Breast epithelium (tissue), 4 donors: ENCODE results near the gene TENM3. TPM values are rescaled to one million over a fixed set of nuclear protein-coding genes. Genes with fewer than 3 reads are reported as not detected.

Source experiments
- DNase-seq, 2 donors: peaks; one replicate each; pipeline ENCODE4 v3.0.0-alpha.2; 2019; ENCODE audit warnings: low spot score in 2 of 2
- H3K27ac ChIP-seq, 2 donors: fragments of 200-600 bp; sonication (generic) in 1 of 2; one replicate each; pipeline ENCODE4 v1.5.1; 2016 to 2019; ENCODE audit warnings: mild to moderate bottlenecking in 1 of 2
- H3K27me3 ChIP-seq, 2 donors: fragments of 200-600 bp; sonication (generic) in 1 of 2; one replicate each; pipeline versions ENCODE4 v1.5.1 to v1.6.0; 2017 to 2019; ENCODE audit warnings: control low read depth in 1 of 2, mild to moderate bottlenecking in 1 of 2
- H3K36me3 ChIP-seq: fragments of 200-600 bp; one replicate; pipeline ENCODE4 v1.5.1; 2019
- H3K4me1 ChIP-seq, 2 donors: fragments of 200-600 bp; sonication (generic); one replicate each; pipeline ENCODE4 v1.5.1; 2016 to 2019; ENCODE audit warnings: control low read depth in 1 of 2
- H3K4me3 ChIP-seq, 3 donors: fragments of 200-600 bp; sonication (generic); 1 replicate in 2 of 3; 2 replicates in 1 of 3; pipeline ENCODE4 v1.5.1; 2016 to 2019; ENCODE audit warnings: mild to moderate bottlenecking in 3 of 3, moderate library complexity in 2 of 3
- H3K9me3 ChIP-seq, 2 donors: fragments of 200-600 bp; sonication (generic) in 1 of 2; one replicate each; pipeline ENCODE4 v1.5.1; 2016 to 2019; ENCODE audit warnings: control low read depth in 1 of 2
- POLR2A ChIP-seq: fragments of 450-650 bp; IDR thresholded peaks from one replicate; pipeline ENCODE4 v1.6.1; 2016; ENCODE audit warnings: antibody characterized with exemption, mild to moderate bottlenecking, moderate library complexity
- POLR2AphosphoS5 ChIP-seq, 3 donors: sonication (generic); formaldehyde crosslinking; IDR thresholded peaks; one replicate each; pipeline ENCODE4 v1.6.1; 2017; ENCODE audit warnings: antibody characterized with exemption in 3 of 3
- intact Hi-C: fragments of 100-400 bp; cut with DNase I; formaldehyde crosslinking; loops from one replicate; pipeline ENCODE4 v1.15.1; 2023; ENCODE audit warnings: low total_unique reads
- total RNA-seq, 3 donors: library from RNA; depleted of rRNA; stranded (reverse); fragments of >200 nt; gene quantifications; one replicate each; pipeline ENCODE4 v1.1.0, GENCODE V29; 2016
- TF ChIP-seq, protein P1 (sequence below), 3 donors: fragments of 450-650 bp; IDR thresholded peaks; one replicate each; pipeline ENCODE4 v1.5.1; 2016 to 2017; ENCODE audit warnings: antibody characterized with exemption in 3 of 3, mild to moderate bottlenecking in 3 of 3, moderate library complexity in 3 of 3

TENM3 gene
- total RNA-seq, 3 donors from 2014 or later = 4.6 to 30.6 (median 8.8) TPM

DNA sequence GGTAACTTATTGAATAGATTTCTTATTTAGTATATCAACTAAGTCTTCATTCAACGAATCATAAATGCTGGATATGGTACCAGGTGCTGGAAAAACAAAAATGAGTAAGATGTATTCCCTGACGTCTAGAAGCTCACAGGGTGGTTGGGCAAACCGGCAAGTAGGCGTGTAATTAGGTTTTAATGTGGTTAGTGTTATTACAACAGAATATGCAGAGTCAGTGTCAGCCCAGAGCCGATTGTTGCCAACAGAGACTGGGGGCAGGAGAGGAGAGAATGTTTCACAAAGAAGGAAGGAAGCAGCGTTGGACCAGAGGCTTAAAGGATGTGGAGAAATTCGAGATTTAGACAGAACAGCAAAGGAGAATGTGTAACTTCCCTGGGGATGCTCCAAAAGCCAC is 111.7 kb downstream of the TENM3 start:
- H3K4me1 ChIP-seq = no peaks in the 10 kb centered on the region
- no peaks in the 10 kb centered on the region for H3K9me3 ChIP-seq
- no peak for DNase-seq
- intact Hi-C loops = no loop called here
- no peak overlapping the region for H3K4me3 ChIP-seq
- H3K27me3 ChIP-seq = no peaks in the 10 kb centered on the region
- no peaks in the 10 kb centered on the region for H3K36me3 ChIP-seq
- TF ChIP-seq POLR2AphosphoS5 (IDR thresholded peaks at IDR 0.05) (no peak), POLR2A (no peak)
- TF ChIP-seq, protein P1, sequence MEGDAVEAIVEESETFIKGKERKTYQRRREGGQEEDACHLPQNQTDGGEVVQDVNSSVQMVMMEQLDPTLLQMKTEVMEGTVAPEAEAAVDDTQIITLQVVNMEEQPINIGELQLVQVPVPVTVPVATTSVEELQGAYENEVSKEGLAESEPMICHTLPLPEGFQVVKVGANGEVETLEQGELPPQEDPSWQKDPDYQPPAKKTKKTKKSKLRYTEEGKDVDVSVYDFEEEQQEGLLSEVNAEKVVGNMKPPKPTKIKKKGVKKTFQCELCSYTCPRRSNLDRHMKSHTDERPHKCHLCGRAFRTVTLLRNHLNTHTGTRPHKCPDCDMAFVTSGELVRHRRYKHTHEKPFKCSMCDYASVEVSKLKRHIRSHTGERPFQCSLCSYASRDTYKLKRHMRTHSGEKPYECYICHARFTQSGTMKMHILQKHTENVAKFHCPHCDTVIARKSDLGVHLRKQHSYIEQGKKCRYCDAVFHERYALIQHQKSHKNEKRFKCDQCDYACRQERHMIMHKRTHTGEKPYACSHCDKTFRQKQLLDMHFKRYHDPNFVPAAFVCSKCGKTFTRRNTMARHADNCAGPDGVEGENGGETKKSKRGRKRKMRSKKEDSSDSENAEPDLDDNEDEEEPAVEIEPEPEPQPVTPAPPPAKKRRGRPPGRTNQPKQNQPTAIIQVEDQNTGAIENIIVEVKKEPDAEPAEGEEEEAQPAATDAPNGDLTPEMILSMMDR (IDR thresholded peaks at IDR 0.05) = no peak
- H3K27ac ChIP-seq = no peak overlapping the region

DNA sequence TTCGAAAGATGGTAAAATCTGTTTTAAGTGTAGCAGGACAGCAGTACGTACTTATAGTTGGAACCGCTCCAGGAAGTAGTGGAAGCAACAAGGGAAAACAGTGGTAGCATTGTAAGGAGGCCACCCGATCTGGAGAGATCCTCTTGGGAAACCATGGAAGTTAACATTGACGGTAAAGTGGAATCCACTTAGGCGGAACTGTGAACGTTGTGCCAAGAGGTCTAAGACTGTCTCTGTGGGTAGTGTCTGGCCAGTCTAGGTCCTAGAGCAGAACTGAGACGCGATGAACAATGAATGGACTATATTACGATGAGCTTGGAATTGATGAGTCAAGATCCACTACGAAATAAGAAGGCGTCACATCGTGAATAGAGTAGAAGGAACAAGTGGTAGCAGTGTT is 124.0 kb downstream of the TENM3 start:
- H3K4me1 ChIP-seq = no peaks in the 10 kb centered on the region
- H3K27ac ChIP-seq = no peak overlapping the region
- DNase-seq = no peak
- TF ChIP-seq POLR2A = no peak
- no peak for TF ChIP-seq POLR2AphosphoS5 (IDR thresholded peaks at IDR 0.05)
- TF ChIP-seq, protein P1 (IDR thresholded peaks at IDR 0.05) = no peak
- no peaks in the 10 kb centered on the region for H3K9me3 ChIP-seq
- H3K27me3 ChIP-seq = no peaks in the 10 kb centered on the region
- H3K4me3 ChIP-seq = no peak overlapping the region
- intact Hi-C loops = no loop called here
- H3K36me3 ChIP-seq = peaks cover 6% of the 10 kb centered on the region

DNA sequence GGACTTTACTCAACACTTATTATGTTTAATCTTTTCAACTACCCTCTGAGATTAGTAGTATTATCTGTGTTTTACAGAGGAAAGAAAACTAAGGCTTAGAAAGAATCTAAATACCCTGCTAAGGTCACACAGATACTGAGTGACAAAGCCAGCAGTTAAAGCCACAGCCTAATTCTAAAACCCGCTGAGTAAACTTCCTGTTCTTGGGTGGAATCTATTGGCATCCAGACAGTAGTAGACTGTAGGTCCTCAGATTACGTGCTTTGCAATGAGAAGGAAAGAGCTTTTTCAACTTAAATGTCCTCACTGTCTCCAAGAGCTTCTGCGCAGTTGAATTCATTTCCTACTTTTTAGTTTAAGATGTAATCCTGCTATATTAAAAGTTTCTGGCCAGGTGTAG is 126.0 kb downstream of the TENM3 start:
- H3K27ac ChIP-seq = no peak overlapping the region
- intact Hi-C loops = no loop called here
- no peaks in the 10 kb centered on the region for H3K9me3 ChIP-seq
- DNase-seq = no peak
- no peaks in the 10 kb centered on the region for H3K27me3 ChIP-seq
- H3K36me3 ChIP-seq = no peaks in the 10 kb centered on the region
- no peak for TF ChIP-seq POLR2AphosphoS5 (IDR thresholded peaks at IDR 0.05)
- TF ChIP-seq, protein P1 (IDR thresholded peaks at IDR 0.05) = no peak
- no peak overlapping the region for H3K4me3 ChIP-seq
- no peaks in the 10 kb centered on the region for H3K4me1 ChIP-seq

DNA sequence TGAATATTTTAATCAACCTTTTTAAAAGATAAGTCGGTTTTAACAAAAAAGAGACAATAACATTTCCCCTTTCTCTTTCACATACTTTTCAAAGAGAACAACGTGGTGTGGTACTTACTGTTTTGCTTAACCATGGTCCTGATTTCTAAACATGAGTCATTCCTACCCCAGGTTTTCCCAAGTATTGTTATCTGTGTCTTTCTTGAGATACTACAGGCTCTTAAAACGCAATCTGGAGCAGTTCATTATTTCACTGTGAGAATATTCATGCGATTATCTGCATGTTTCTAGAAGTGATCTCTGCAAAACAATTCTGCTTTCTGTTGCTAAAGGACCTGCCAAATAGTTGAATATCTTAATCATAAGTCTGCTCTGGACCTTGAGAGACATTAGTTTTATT is 127.3 kb downstream of the TENM3 start:
- intact Hi-C loops = no loop called here
- no peaks in the 10 kb centered on the region for H3K27me3 ChIP-seq
- no peak overlapping the region for H3K27ac ChIP-seq
- DNase-seq = no peak
- no peaks in the 10 kb centered on the region for H3K36me3 ChIP-seq
- H3K4me1 ChIP-seq = no peaks in the 10 kb centered on the region
- H3K4me3 ChIP-seq = no peak overlapping the region
- no peaks in the 10 kb centered on the region for H3K9me3 ChIP-seq
- TF ChIP-seq POLR2A (no peak), POLR2AphosphoS5 (IDR thresholded peaks at IDR 0.05) (no peak)
- TF ChIP-seq, protein P1 (IDR thresholded peaks at IDR 0.05) = no peak

DNA sequence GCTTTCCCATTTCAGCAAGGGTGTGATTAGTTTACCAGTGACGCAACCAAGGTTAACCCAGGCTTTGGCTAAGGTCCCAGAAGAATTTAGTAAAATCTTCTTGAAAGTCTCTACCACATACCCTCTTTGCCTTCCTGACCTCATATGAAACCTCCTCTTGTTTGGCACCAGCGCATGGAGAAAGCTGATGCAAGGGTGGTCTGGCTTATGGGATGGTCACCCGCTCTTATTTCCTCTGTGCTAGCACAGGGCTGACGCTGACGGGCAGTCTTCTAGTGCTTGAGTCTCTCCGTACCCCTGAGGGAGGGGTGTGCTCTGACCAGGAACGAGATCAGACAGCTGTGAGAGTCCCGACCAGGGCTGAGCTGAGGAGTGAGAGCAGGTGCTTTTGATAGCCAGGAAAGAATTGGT is 137.6 kb downstream of the TENM3 start:
- H3K27me3 ChIP-seq = no peaks in the 10 kb centered on the region
- no peak overlapping the region for H3K27ac ChIP-seq
- H3K4me3 ChIP-seq = no peak overlapping the region
- no peak for TF ChIP-seq POLR2A
- TF ChIP-seq POLR2AphosphoS5 (IDR thresholded peaks at IDR 0.05) = no peak
- TF ChIP-seq, protein P1 (IDR thresholded peaks at IDR 0.05) = no peak
- H3K36me3 ChIP-seq = no peaks in the 10 kb centered on the region
- H3K4me1 ChIP-seq = no peaks in the 10 kb centered on the region
- DNase-seq = no peak
- H3K9me3 ChIP-seq = no peaks in the 10 kb centered on the region
- intact Hi-C loops = no loop called here
